ENCODE results near the gene PLS3. TPM values are rescaled to one million over a fixed set of nuclear protein-coding genes. Genes with fewer than 3 reads are reported as not detected.

The PLS3 gene
- total and polyA plus RNA-seq, 2 of the 13 experiments (the other 11 are each of a cell fraction or from before 2014, with no cell fraction given) = 55.7 to 99.9 TPM

GRCh38 chrX:115639334-115639880, 78.4 kb downstream of the PLS3 start:
- no TSS peak for BruUV-seq (replicated peaks)
- Histone ChIP-seq H3K27me3 (ENCODE audit: control insufficient read depth in 1 of 2, insufficient read depth in 2 of 2, low read length in 2 of 2) (no peaks in the 10 kb centered on the region), H3K27ac (ENCODE audit: extremely low read length, insufficient read depth, low read length) (no peak overlapping the region), H2AFZ (ENCODE audit: low read length) (no peak overlapping the region), H3K4me3 (replicated peaks in 1 of 3; ENCODE audit: insufficient read depth in 1 of 3, low read depth in 2 of 3, low read length in 3 of 3) (no peak overlapping the region), H3K4me1 (ENCODE audit: insufficient read depth, low read length) (no peaks in the 10 kb centered on the region), H4K20me1 (ENCODE audit: insufficient read depth, low read length) (no peaks in the 10 kb centered on the region), H3K9me3 (ENCODE audit: low read length) (no peaks in the 10 kb centered on the region), H3K9ac (ENCODE audit: insufficient read depth, low read depth, low read length) (no peak overlapping the region), H3K79me2 (ENCODE audit: insufficient read depth, low read length) (no peaks in the 10 kb centered on the region), H3K36me3 (replicated peaks in 1 of 2; ENCODE audit: control insufficient read depth in 1 of 2, insufficient read depth in 2 of 2, low read length in 2 of 2) (0 out of 5 replicates have a peak, but pooled peaks cover 0 to 11% of the 10 kb centered on the region in 2 experiments), H3K4me2 (ENCODE audit: low read depth, low read length) (no peak overlapping the region)
- TF ChIP-seq ZNF720 (CRISPR knock-in tag; IDR thresholded peaks at IDR 0.05) (no peak), ZNF281 (CRISPR knock-in tag; IDR thresholded peaks at IDR 0.05; ENCODE audit: borderline replicate concordance) (no peak), AHDC1 (CRISPR knock-in tag; IDR thresholded peaks at IDR 0.05; ENCODE audit: borderline replicate concordance) (no peak), ZNF850 (CRISPR knock-in tag; conservative IDR thresholded peaks at IDR 0.05) (no peak), SMARCE1 (IDR thresholded peaks at IDR 0.05; ENCODE audit: borderline replicate concordance) (no peak), TCF12 (IDR thresholded peaks at IDR 0.05) (no peak), TCF12 (CRISPR knock-in tag; IDR thresholded peaks at IDR 0.05) (no peak), FOSL2 (CRISPR knock-in tag; IDR thresholded peaks at IDR 0.05) (no peak), GMEB2 (CRISPR knock-in tag; IDR thresholded peaks at IDR 0.05; ENCODE audit: low read depth) (no peak), ZNF614 (CRISPR knock-in tag; IDR thresholded peaks at IDR 0.05; ENCODE audit: borderline replicate concordance) (no peak), HNF1B (CRISPR knock-in tag; IDR thresholded peaks at IDR 0.05) (no peak)
- in situ Hi-C loops (cut with HindIII; ENCODE audit: extremely low pct_ligation_motif_present, low pct_unique_long_range_greater_than_20kb) = no loop called here
- intact Hi-C loops (cut with micrococcal nuclease; ENCODE audit: unreplicated experiment) = no loop called here
- ChIA-PET CTCF (ENCODE audit: low intra/inter-chr PET ratio, low total read pairs) (no interaction called here), POLR2A (no interaction called here)
- FAIRE-seq (no peak), DNase-seq (ENCODE audit: low spot score) (no peak), ATAC-seq (no peak)
- WGBS (ENCODE audit: low lambda C conversion rate) = 97% methylated on average over 5 of the region's 5 CpGs
